AG10803 (cell line): ENCODE measurements around the gene GLCE.
A peak's percentile ranks its signal among the peaks of the same experiment; 100 is the strongest.

ENCODE experiments used
- DNase-seq: peaks from one replicate; pipeline ENCODE4 v3.0.0; 2010; ENCODE audit warnings: low read depth
- H3K4me3 ChIP-seq: 2 replicates; pipeline ENCODE4 v1.5.1; 2011; ENCODE audit warnings: mild to moderate bottlenecking, low read length, control low read depth
- CTCF ChIP-seq: conservative IDR thresholded peaks from 2 replicates; pipeline ENCODE4 v1.5.1; 2011; ENCODE audit warnings: mild to moderate bottlenecking, low read length, control low read depth, inconsistent platforms

GLCE gene

DNA sequence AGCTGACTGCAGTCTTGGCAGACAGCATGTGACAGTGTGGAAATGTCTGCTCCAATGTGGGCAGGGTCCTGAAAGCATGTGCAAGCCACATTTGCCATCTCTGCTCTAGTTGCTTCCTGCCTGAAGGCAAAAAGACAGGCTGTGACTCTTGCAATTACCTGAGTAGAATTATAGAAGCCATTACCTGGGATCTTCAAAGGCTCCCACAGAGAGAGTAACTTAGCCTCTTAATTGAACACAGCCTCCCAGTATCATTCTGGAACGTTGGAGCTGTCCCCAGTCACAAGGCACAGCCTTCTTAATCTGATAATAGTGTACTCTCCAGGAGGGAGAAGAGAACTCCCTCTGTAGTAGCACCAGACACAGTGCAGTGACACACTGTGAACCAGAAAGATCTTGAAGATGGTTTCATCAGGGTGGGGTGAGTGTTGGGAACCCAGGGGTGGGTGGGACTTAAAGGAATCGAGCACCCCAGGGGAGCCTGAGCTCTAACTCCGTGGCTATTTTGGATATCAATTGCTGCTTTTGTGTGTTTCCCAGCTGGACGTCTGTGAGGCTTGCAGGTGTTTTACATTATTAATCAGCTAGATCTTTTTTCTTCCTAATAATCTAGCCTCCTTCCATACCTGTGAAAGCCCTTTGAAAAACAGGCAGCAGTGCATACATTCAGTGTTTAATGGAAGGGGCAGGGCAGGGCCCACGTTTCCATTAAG, 40.6 kb upstream of the GLCE start:
- H3K4me3 ChIP-seq = no peak overlapping the region

GRCh38 chr15:69120732-69121131, 39.7 kb upstream of the GLCE start:
- no peak overlapping the region for H3K4me3 ChIP-seq
- no peak for TF ChIP-seq CTCF
- no peak for DNase-seq

More for the DNA sequence above, 40.6 kb upstream of the GLCE start:
- no peak for TF ChIP-seq CTCF
- no peak for DNase-seq

DNA sequence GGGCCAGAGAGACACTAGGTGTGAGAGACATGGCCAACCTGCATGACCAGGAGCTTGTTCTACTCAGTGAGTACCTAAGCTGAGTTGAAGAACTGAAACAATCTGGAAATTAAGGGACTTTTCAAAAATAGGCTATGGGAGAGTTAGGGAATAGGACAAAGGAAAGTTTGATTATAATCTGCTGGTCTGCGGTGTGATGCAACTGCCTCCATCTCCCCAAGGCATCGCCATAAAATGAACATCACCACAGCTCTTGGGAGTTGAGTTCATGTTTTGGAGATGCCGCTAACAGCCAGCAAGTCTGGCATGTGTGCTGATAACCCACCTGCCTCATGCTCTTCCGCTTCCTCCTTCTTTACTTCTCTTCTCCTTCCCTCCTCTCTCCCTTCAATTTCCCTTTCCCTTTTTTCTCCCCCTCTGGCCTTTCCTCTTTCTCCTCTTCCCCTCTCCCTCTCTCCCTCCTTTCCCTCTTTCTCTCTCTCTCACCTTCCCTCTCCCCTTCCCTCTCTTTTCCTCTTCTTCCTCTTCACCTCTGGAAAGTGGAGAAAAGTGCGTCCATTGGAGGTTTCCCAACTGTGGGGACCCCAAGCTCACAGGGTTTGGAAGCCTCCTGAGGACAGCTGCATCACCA, 39.1 kb upstream of the GLCE start:
- H3K4me3 ChIP-seq = no peak overlapping the region

DNA sequence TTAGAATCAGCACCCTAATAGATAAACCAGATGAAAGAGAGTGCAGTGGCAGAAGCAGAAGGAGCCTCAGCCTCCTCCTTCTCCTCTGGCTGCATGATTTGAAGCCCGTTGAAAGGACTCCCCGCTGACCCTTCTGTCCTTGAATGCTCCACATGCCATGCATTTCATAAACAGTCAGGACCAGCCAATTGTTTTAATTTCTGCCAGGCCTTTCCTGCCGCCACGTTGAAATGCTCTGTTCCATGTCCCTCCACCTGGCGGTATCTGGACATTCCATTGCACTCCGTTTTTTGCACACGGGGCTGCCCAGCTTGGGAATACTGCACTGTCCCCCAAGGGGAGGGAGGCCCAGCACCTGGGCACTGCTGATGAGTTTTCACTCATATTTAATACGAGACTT, 35.2 kb upstream of the GLCE start:
- DNase-seq = peak; percentile 16
- no peak overlapping the region for H3K4me3 ChIP-seq
- TF ChIP-seq CTCF = no peak

More for the DNA sequence above, 39.1 kb upstream of the GLCE start:
- no peak for DNase-seq
- no peak for TF ChIP-seq CTCF

- TF ChIP-seq CTCF = no peak
- DNase-seq = peak; percentile 37
- no peak overlapping the region for H3K4me3 ChIP-seq
These were observed 34.4 kb upstream of the GLCE start for GRCh38 chr15:69126054-69126469.

DNA sequence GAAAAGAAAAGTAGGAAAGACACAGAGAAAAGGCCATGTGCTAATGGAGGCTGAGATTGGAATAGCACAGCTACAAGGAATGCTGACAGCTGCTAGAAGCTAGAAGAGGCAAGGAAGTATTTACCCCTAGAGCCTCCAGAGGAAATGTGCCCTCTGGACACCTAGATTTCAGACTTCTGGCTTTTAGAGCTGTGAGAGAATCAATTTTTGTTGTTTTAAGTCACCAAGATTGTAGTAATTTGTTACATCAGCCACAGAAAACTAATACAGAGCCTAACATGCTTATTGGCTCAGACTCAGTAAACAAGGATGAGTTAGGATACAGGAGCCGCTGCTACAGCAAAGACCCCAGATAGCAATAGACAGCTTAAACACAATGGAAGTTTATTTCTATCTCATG, 33.1 kb upstream of the GLCE start:
- no peak overlapping the region for H3K4me3 ChIP-seq
- TF ChIP-seq CTCF = no peak
- DNase-seq = no peak
